Measurements from ENCODE around the gene PIN1. TPM values are rescaled to one million over a fixed set of nuclear protein-coding genes. Genes with fewer than 3 reads are reported as not detected.
"Not testable (repeated sequence)": the region's sequence is repeated elsewhere in the genome, so short reads cannot be mapped to it uniquely, and the experiment has no call there.

PIN1 gene
- total RNA-seq, 2 donors from 2014 or later, result 22.7 to 27.0 TPM

GRCh38 chr19:9836021-9836420, 903 bp downstream of the PIN1 start:
- intact Hi-C loops (cut with DNase I), result no loop called here
- WGBS, 2 donors, result 0 to 2% methylated on average over 1 to 5 of the region's 5 CpGs

GRCh38 chr19:9838324-9838723, 3.2 kb downstream of the PIN1 start:
- intact Hi-C loops (cut with DNase I), result no loop called here
- no peak for ATAC-seq
- Histone ChIP-seq H3K27ac (no peak overlapping the region), H3K4me3 (no peak overlapping the region), H3K4me1 (peaks cover 12% of the 10 kb centered on the region), H3K27me3 (no peaks in the 10 kb centered on the region), H3K9me3 (no peaks in the 10 kb centered on the region), H3K36me3 (replicated peaks in 1 of 2; ENCODE audit: insufficient read depth in 1 of 2, low read depth in 2 of 2) (peaks cover 0 to 13% of the 10 kb centered on the region in 2 donors)
- no peak for DNase-seq
- TF ChIP-seq POLR2A (IDR thresholded peaks at IDR 0.05) (no peak), CTCF (IDR thresholded peaks at IDR 0.05) (no peak)
- 90 to 96% methylated on average over 9 to 10 of the region's 15 CpGs for WGBS, 2 donors

More at GRCh38 chr19:9836021-9836420, 903 bp downstream of the PIN1 start:
- peaks cover 0 to 3% of the 10 kb centered on the region in 2 donors for H3K36me3 ChIP-seq (replicated peaks in 1 of 2; ENCODE audit: insufficient read depth in 1 of 2, low read depth in 2 of 2)
- peaks cover 12% of the 10 kb centered on the region for H3K4me1 ChIP-seq
- no peak for DNase-seq
- TF ChIP-seq POLR2A (IDR thresholded peaks at IDR 0.05) (no peak), CTCF (IDR thresholded peaks at IDR 0.05) (no peak)
- no peaks in the 10 kb centered on the region for H3K27me3 ChIP-seq
- peak overlapping the region in 1 of 2 donors; percentile 95 for H3K4me3 ChIP-seq
- no peak overlapping the region for H3K27ac ChIP-seq
- H3K9me3 ChIP-seq, result no peaks in the 10 kb centered on the region
- no peak for ATAC-seq

GRCh38 chr19:9839415-9839814, 4.3 kb downstream of the PIN1 start:
- Histone ChIP-seq H3K4me1 (peaks cover 12% of the 10 kb centered on the region), H3K36me3 (replicated peaks in 1 of 2; ENCODE audit: insufficient read depth in 1 of 2, low read depth in 2 of 2) (peaks cover 0 to 13% of the 10 kb centered on the region in 2 donors), H3K4me3 (no peak overlapping the region), H3K9me3 (no peaks in the 10 kb centered on the region), H3K27me3 (no peaks in the 10 kb centered on the region), H3K27ac (no peak overlapping the region)
- intact Hi-C loops (cut with DNase I), result no loop called here
- DNase-seq (no peak), ATAC-seq (no peak)
- TF ChIP-seq CTCF (IDR thresholded peaks at IDR 0.05), result no peak
- no peak for TF ChIP-seq POLR2A (IDR thresholded peaks at IDR 0.05)
- WGBS, 2 donors, result 67% methylated on average over 1 of the region's 1 CpG

GRCh38 chr19:9842834-9843625, 7.9 kb downstream of the PIN1 start:
- no peaks in the 10 kb centered on the region for H3K27me3 ChIP-seq
- DNase-seq (no peak), ATAC-seq (no peak)
- H3K4me3 ChIP-seq, result no peak overlapping the region
- intact Hi-C loops (cut with DNase I), result no loop called here
- peaks cover 0 to 14% of the 10 kb centered on the region in 2 donors for H3K36me3 ChIP-seq (replicated peaks in 1 of 2; ENCODE audit: insufficient read depth in 1 of 2, low read depth in 2 of 2)
- no peaks in the 10 kb centered on the region for H3K9me3 ChIP-seq
- WGBS, 2 donors, result 89 to 91% methylated on average over 7 to 9 of the region's 9 CpGs
- TF ChIP-seq POLR2A (IDR thresholded peaks at IDR 0.05) (no peak), CTCF (IDR thresholded peaks at IDR 0.05) (no peak)
- no peaks in the 10 kb centered on the region for H3K4me1 ChIP-seq
- H3K27ac ChIP-seq, result no peak overlapping the region

GRCh38 chr19:9843626-9844273, 8.6 kb downstream of the PIN1 start:
- ATAC-seq; intact Hi-C loops (cut with DNase I); H3K4me1 ChIP-seq; H3K27ac ChIP-seq; H3K4me3 ChIP-seq; H3K27me3 ChIP-seq; H3K9me3 ChIP-seq; DNase-seq: not testable (repeated sequence)
- peaks cover 0 to 14% of the 10 kb centered on the region in 2 donors for H3K36me3 ChIP-seq (replicated peaks in 1 of 2; ENCODE audit: insufficient read depth in 1 of 2, low read depth in 2 of 2)
- 95 to 100% methylated on average over 5 to 12 of the region's 12 CpGs for WGBS, 2 donors
